Stimulated activated CD4-positive, alpha-beta T cell treated with anti-CD3 and anti-CD28 coated beads, TNF-alpha, amount 100 ng/mL, for 4 hours (primary cell): Measurements from ENCODE around the gene GPATCH2L.
A peak's percentile ranks its signal among the peaks of the same experiment; 100 is the strongest.

ENCODE experiments used
- DNase-seq, 3 experiments: peaks; one replicate each; pipeline ENCODE4 v3.0.0-alpha.2; 2020; ENCODE audit warnings: low read depth in 3 of 3

Gene GPATCH2L

GRCh38 chr14:76151398-76152332 is at the start of gene GPATCH2L:
Gene GPATCH2L, plus strand, starts transcription at chr14:76151922. Its CDS starts 2,442 bp downstream, at chr14:76154364.
- DNase-seq, result peak; percentile 95 to 98 (median 96)

GRCh38 chr14:76104802-76105355 is 46.8 kb upstream of the GPATCH2L start:
- no peak for DNase-seq

- no peak for DNase-seq
These were observed 45.5 kb upstream of the GPATCH2L start for GRCh38 chr14:76106188-76106587.

- DNase-seq, result no peak
These were observed 42.4 kb upstream of the GPATCH2L start for GRCh38 chr14:76109087-76109880.

GRCh38 chr14:76112889-76113624 is 38.7 kb upstream of the GPATCH2L start:
- DNase-seq, result no peak

- no peak for DNase-seq
These were observed 38.0 kb upstream of the GPATCH2L start for GRCh38 chr14:76113691-76114090.

GRCh38 chr14:76115010-76115422 is 36.7 kb upstream of the GPATCH2L start:
- no peak for DNase-seq

GRCh38 chr14:76117789-76118484 is 33.8 kb upstream of the GPATCH2L start:
- DNase-seq, result no peak

- DNase-seq, result no peak
These were observed 33.1 kb upstream of the GPATCH2L start for GRCh38 chr14:76118594-76118993.

GRCh38 chr14:76121089-76121748 is 30.5 kb upstream of the GPATCH2L start:
- no peak for DNase-seq

- no peak for DNase-seq
These were observed 28.1 kb upstream of the GPATCH2L start for GRCh38 chr14:76123426-76124225.

GRCh38 chr14:76125511-76125910 is 26.2 kb upstream of the GPATCH2L start:
- no peak for DNase-seq

GRCh38 chr14:76126076-76126475 is 25.6 kb upstream of the GPATCH2L start:
- no peak for DNase-seq

- no peak for DNase-seq
These were observed 21.7 kb upstream of the GPATCH2L start for GRCh38 chr14:76129851-76130576.

- no peak for DNase-seq
These were observed 20.4 kb upstream of the GPATCH2L start for GRCh38 chr14:76131071-76131965.

GRCh38 chr14:76133103-76133502 is 18.6 kb upstream of the GPATCH2L start:
- no peak for DNase-seq

- no peak for DNase-seq
These were observed 17.5 kb upstream of the GPATCH2L start for GRCh38 chr14:76134231-76134630.

GRCh38 chr14:76135722-76136121 is 16.0 kb upstream of the GPATCH2L start:
- no peak for DNase-seq
